ENCODE results near the gene THBS2. TPM values are rescaled to one million over a fixed set of nuclear protein-coding genes. Genes with fewer than 3 reads are reported as not detected.

THBS2 gene
- total RNA-seq, 4 donors from 2014 or later: 12.0 to 74.7 (median 16.4) TPM

- WGBS, 2 donors: 94 to 96% methylated on average over 15 of the region's 15 CpGs
- peak overlapping the region in 1 of 3 donors; percentile 36 for H3K27ac ChIP-seq
Observed at GRCh38 chr6:169168302-169168630, 85.4 kb downstream of the THBS2 start.

DNA sequence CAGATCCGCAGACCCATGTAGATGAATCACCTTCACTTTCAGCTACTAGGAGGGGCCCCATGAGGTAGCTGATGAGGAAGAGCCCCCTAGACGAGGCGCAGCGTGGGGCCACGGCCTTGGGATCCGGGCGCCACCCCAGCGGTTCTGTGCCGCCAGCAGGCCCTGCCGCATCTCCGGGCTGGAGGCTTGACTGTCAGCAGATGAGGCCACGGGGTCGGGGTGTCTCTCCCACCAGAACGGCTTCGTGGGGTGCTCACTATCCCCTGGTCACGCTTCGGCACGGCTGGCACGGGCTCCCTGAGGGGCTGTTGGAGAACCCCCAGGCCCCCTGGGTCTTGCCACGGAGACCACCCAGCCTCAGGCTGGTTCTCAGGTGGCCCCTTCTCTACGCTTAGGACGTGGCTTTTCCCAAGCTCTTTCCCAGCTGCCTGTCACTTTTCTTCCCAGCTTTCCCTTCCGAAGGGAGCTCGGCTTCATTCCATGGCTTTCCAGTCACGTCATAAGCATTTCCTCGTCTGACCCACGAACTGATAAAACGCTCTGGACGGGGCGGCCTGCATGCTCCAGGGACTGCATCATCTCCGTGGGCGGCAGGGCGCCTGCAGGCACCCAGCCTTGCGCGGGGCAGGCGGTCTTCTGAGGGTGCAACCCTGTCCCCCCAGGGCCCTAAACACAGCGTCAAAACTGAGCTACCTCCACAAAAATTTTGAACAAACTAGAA, 85.9 kb downstream of the THBS2 start:
- peak overlapping the region in 2 of 3 donors; percentile 41 to 46 for H3K27ac ChIP-seq
- TF ChIP-seq, protein P1, sequence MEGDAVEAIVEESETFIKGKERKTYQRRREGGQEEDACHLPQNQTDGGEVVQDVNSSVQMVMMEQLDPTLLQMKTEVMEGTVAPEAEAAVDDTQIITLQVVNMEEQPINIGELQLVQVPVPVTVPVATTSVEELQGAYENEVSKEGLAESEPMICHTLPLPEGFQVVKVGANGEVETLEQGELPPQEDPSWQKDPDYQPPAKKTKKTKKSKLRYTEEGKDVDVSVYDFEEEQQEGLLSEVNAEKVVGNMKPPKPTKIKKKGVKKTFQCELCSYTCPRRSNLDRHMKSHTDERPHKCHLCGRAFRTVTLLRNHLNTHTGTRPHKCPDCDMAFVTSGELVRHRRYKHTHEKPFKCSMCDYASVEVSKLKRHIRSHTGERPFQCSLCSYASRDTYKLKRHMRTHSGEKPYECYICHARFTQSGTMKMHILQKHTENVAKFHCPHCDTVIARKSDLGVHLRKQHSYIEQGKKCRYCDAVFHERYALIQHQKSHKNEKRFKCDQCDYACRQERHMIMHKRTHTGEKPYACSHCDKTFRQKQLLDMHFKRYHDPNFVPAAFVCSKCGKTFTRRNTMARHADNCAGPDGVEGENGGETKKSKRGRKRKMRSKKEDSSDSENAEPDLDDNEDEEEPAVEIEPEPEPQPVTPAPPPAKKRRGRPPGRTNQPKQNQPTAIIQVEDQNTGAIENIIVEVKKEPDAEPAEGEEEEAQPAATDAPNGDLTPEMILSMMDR (IDR thresholded peaks at IDR 0.05): no peak
- TF ChIP-seq POLR2A (IDR thresholded peaks at IDR 0.05): no peak
- H3K27me3 ChIP-seq: no peaks in the 10 kb centered on the region
- 80 to 87% methylated on average over 26 to 32 of the region's 37 CpGs for WGBS, 2 donors
- no peak for DNase-seq
- H3K4me1 ChIP-seq: peaks cover 0 to 7% of the 10 kb centered on the region in 2 donors
- no peak overlapping the region for H3K4me3 ChIP-seq (replicated peaks in 1 of 3)
- H3K36me3 ChIP-seq: no peaks in the 10 kb centered on the region
- intact Hi-C loops (cut with DNase I): no loop called here
- H3K9me3 ChIP-seq: no peaks in the 10 kb centered on the region

More at GRCh38 chr6:169168302-169168630, 85.4 kb downstream of the THBS2 start:
- Histone ChIP-seq H3K4me1 (peaks cover 0 to 4% of the 10 kb centered on the region in 2 donors), H3K27me3 (no peaks in the 10 kb centered on the region), H3K36me3 (no peaks in the 10 kb centered on the region), H3K9me3 (no peaks in the 10 kb centered on the region), H3K4me3 (replicated peaks in 1 of 3) (no peak overlapping the region)
- no peak for TF ChIP-seq POLR2A (IDR thresholded peaks at IDR 0.05)
- TF ChIP-seq, protein P1 (IDR thresholded peaks at IDR 0.05): no peak
- intact Hi-C loops (cut with DNase I): no loop called here
- no peak for DNase-seq

GRCh38 chr6:169166896-169167580, 86.6 kb downstream of the THBS2 start:
- no peak overlapping the region for H3K4me3 ChIP-seq (replicated peaks in 1 of 3)
- no peak for DNase-seq
- peaks cover 0 to 14% of the 10 kb centered on the region in 2 donors for H3K4me1 ChIP-seq
- intact Hi-C loops (cut with DNase I): no loop called here
- WGBS, 2 donors: 92 to 98% methylated on average over 7 to 38 of the region's 40 CpGs
- no peaks in the 10 kb centered on the region for H3K36me3 ChIP-seq
- TF ChIP-seq, protein P1 (IDR thresholded peaks at IDR 0.05): no peak
- TF ChIP-seq POLR2A (IDR thresholded peaks at IDR 0.05): no peak
- H3K9me3 ChIP-seq: no peaks in the 10 kb centered on the region
- H3K27me3 ChIP-seq: no peaks in the 10 kb centered on the region
- no peak overlapping the region for H3K27ac ChIP-seq

All from thyroid gland (tissue), 4 donors.